ENCODE data around the gene GSTT4.

Gene GSTT4

GRCh38 chr22:24037851-24038765 lies 32.9 kb upstream of the GSTT4 start:
- DNase-seq (ENCODE audit: insufficient read length) (no peak), FAIRE-seq (no peak)
- TF ChIP-seq POLR2AphosphoS5 (IDR thresholded peaks at IDR 0.05; ENCODE audit: low read depth, low read length) (no peak), TAF1 (IDR thresholded peaks at IDR 0.05; ENCODE audit: borderline replicate concordance, low read depth, low read length) (no peak), POLR2A (IDR thresholded peaks at IDR 0.05; ENCODE audit: low read depth, low read length) (no peak)

- TF ChIP-seq POLR2A (IDR thresholded peaks at IDR 0.05; ENCODE audit: low read depth, low read length) = no peak
- TF ChIP-seq TAF1 (IDR thresholded peaks at IDR 0.05; ENCODE audit: borderline replicate concordance, low read depth, low read length) = no peak
- TF ChIP-seq POLR2AphosphoS5 (IDR thresholded peaks at IDR 0.05; ENCODE audit: low read depth, low read length) = no peak
- no peak for FAIRE-seq
- no peak for DNase-seq (ENCODE audit: insufficient read length)
Measured at GRCh38 chr22:24035296-24035695, 30.0 kb upstream of the GSTT4 start.

- FAIRE-seq (no peak), DNase-seq (ENCODE audit: insufficient read length) (no peak)
- TF ChIP-seq TAF1 (IDR thresholded peaks at IDR 0.05; ENCODE audit: borderline replicate concordance, low read depth, low read length) (no peak), POLR2A (IDR thresholded peaks at IDR 0.05; ENCODE audit: low read depth, low read length) (no peak), POLR2AphosphoS5 (IDR thresholded peaks at IDR 0.05; ENCODE audit: low read depth, low read length) (no peak)
Measured at GRCh38 chr22:24033731-24034130, 28.5 kb upstream of the GSTT4 start.

GRCh38 chr22:24030186-24030702 lies 25.0 kb upstream of the GSTT4 start:
- DNase-seq (ENCODE audit: insufficient read length) (no peak), FAIRE-seq (no peak)
- TF ChIP-seq POLR2A (IDR thresholded peaks at IDR 0.05; ENCODE audit: low read depth, low read length) = no peak
- TF ChIP-seq TAF1 (IDR thresholded peaks at IDR 0.05; ENCODE audit: borderline replicate concordance, low read depth, low read length) = no peak
- no peak for TF ChIP-seq POLR2AphosphoS5 (IDR thresholded peaks at IDR 0.05; ENCODE audit: low read depth, low read length)

GRCh38 chr22:24029304-24029703 lies 24.1 kb upstream of the GSTT4 start:
- DNase-seq (ENCODE audit: insufficient read length) (no peak), FAIRE-seq (no peak)
- TF ChIP-seq TAF1 (IDR thresholded peaks at IDR 0.05; ENCODE audit: borderline replicate concordance, low read depth, low read length) (no peak), POLR2A (IDR thresholded peaks at IDR 0.05; ENCODE audit: low read depth, low read length) (no peak), POLR2AphosphoS5 (IDR thresholded peaks at IDR 0.05; ENCODE audit: low read depth, low read length) (no peak)

- FAIRE-seq (peak; percentile 33), DNase-seq (ENCODE audit: insufficient read length) (no peak)
- TF ChIP-seq POLR2AphosphoS5 (IDR thresholded peaks at IDR 0.05; ENCODE audit: low read depth, low read length) = no peak
- no peak for TF ChIP-seq POLR2A (IDR thresholded peaks at IDR 0.05; ENCODE audit: low read depth, low read length)
- TF ChIP-seq TAF1 (IDR thresholded peaks at IDR 0.05; ENCODE audit: borderline replicate concordance, low read depth, low read length) = no peak
Measured at GRCh38 chr22:24028533-24028932, 23.3 kb upstream of the GSTT4 start.

- TF ChIP-seq TAF1 (IDR thresholded peaks at IDR 0.05; ENCODE audit: borderline replicate concordance, low read depth, low read length) (no peak), POLR2AphosphoS5 (IDR thresholded peaks at IDR 0.05; ENCODE audit: low read depth, low read length) (no peak), POLR2A (IDR thresholded peaks at IDR 0.05; ENCODE audit: low read depth, low read length) (no peak)
Measured at GRCh38 chr22:24027991-24028390, 22.7 kb upstream of the GSTT4 start.

GRCh38 chr22:24027389-24027975 lies 22.2 kb upstream of the GSTT4 start:
- TF ChIP-seq POLR2A (IDR thresholded peaks at IDR 0.05; ENCODE audit: low read depth, low read length) (no peak), TAF1 (IDR thresholded peaks at IDR 0.05; ENCODE audit: borderline replicate concordance, low read depth, low read length) (no peak), POLR2AphosphoS5 (IDR thresholded peaks at IDR 0.05; ENCODE audit: low read depth, low read length) (no peak)
- no peak for FAIRE-seq
- no peak for DNase-seq (ENCODE audit: insufficient read length)

More at GRCh38 chr22:24027991-24028390, 22.7 kb upstream of the GSTT4 start:
- no peak for FAIRE-seq
- no peak for DNase-seq (ENCODE audit: insufficient read length)

- DNase-seq (ENCODE audit: insufficient read length) (no peak), FAIRE-seq (no peak)
- TF ChIP-seq POLR2AphosphoS5 (IDR thresholded peaks at IDR 0.05; ENCODE audit: low read depth, low read length) (no peak), POLR2A (IDR thresholded peaks at IDR 0.05; ENCODE audit: low read depth, low read length) (no peak), TAF1 (IDR thresholded peaks at IDR 0.05; ENCODE audit: borderline replicate concordance, low read depth, low read length) (no peak)
Measured at GRCh38 chr22:24026733-24027132, 21.5 kb upstream of the GSTT4 start.

- TF ChIP-seq POLR2AphosphoS5 (IDR thresholded peaks at IDR 0.05; ENCODE audit: low read depth, low read length) (no peak), POLR2A (IDR thresholded peaks at IDR 0.05; ENCODE audit: low read depth, low read length) (no peak), TAF1 (IDR thresholded peaks at IDR 0.05; ENCODE audit: borderline replicate concordance, low read depth, low read length) (no peak)
- no peak for DNase-seq (ENCODE audit: insufficient read length)
- no peak for FAIRE-seq
Measured at GRCh38 chr22:24026056-24026455, 20.8 kb upstream of the GSTT4 start.

- DNase-seq (ENCODE audit: insufficient read length) (no peak), FAIRE-seq (no peak)
- no peak for TF ChIP-seq TAF1 (IDR thresholded peaks at IDR 0.05; ENCODE audit: borderline replicate concordance, low read depth, low read length)
- TF ChIP-seq POLR2A (IDR thresholded peaks at IDR 0.05; ENCODE audit: low read depth, low read length) = no peak
- no peak for TF ChIP-seq POLR2AphosphoS5 (IDR thresholded peaks at IDR 0.05; ENCODE audit: low read depth, low read length)
Measured at GRCh38 chr22:24025475-24025874, 20.2 kb upstream of the GSTT4 start.
